ENCODE measurements around the gene RETREG1.

The RETREG1 gene

DNA sequence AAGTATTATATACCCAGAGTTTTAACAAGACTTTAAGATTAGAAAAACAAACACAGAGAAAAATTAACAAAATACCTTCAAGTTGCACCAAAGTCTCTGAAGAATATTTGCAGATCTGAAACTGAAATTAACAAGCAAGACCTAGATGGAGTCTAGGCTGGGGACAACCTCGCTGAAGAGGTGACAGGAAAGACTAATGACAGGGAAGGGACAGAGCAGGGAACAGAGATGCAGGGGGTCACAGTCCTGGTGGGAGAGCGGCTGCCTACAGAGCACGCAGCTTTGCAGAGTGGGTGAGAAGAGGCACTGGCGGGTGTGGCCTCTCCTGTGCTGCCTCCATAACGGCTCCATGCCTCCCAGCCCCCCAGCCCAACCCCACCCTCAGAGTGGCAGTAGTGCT, 13.5 kb downstream of the RETREG1 start:
- Histone ChIP-seq H3K27me3 (ENCODE audit: insufficient read depth, low read length, poor library complexity, severe bottlenecking) (no peaks in the 10 kb centered on the region), H3K4me3 (ENCODE audit: low read length, poor library complexity, severe bottlenecking) (no peak overlapping the region), H3K4me2 (ENCODE audit: low read depth, low read length, poor library complexity, severe bottlenecking) (no peak overlapping the region), H3K9ac (ENCODE audit: low read depth, low read length, poor library complexity, severe bottlenecking) (no peak overlapping the region), H4K20me1 (ENCODE audit: insufficient read depth, low read length, poor library complexity, severe bottlenecking) (no peaks in the 10 kb centered on the region), H3K9me3 (ENCODE audit: insufficient read depth, low read depth, low read length) (no peaks in the 10 kb centered on the region), H3K9me2 (replicated peaks; ENCODE audit: low read depth, low read length) (no peaks in the 10 kb centered on the region), H3K36me3 (ENCODE audit: insufficient read depth, low read length) (no peaks in the 10 kb centered on the region), H3F3A (ENCODE audit: low read depth) (no peaks in the 10 kb centered on the region), H3K4me1 (ENCODE audit: insufficient read depth, low read length, poor library complexity, severe bottlenecking) (no peaks in the 10 kb centered on the region), H2AFZ (ENCODE audit: low read length) (no peak overlapping the region), H3K79me2 (ENCODE audit: insufficient read depth, low read length) (no peaks in the 10 kb centered on the region)
- no peak for TF ChIP-seq EZH2phosphoT487 (IDR thresholded peaks at IDR 0.05; ENCODE audit: borderline replicate concordance)
- TF ChIP-seq, protein P1, sequence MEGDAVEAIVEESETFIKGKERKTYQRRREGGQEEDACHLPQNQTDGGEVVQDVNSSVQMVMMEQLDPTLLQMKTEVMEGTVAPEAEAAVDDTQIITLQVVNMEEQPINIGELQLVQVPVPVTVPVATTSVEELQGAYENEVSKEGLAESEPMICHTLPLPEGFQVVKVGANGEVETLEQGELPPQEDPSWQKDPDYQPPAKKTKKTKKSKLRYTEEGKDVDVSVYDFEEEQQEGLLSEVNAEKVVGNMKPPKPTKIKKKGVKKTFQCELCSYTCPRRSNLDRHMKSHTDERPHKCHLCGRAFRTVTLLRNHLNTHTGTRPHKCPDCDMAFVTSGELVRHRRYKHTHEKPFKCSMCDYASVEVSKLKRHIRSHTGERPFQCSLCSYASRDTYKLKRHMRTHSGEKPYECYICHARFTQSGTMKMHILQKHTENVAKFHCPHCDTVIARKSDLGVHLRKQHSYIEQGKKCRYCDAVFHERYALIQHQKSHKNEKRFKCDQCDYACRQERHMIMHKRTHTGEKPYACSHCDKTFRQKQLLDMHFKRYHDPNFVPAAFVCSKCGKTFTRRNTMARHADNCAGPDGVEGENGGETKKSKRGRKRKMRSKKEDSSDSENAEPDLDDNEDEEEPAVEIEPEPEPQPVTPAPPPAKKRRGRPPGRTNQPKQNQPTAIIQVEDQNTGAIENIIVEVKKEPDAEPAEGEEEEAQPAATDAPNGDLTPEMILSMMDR (conservative IDR thresholded peaks at IDR 0.05; ENCODE audit: low read length) = no peak

DNA sequence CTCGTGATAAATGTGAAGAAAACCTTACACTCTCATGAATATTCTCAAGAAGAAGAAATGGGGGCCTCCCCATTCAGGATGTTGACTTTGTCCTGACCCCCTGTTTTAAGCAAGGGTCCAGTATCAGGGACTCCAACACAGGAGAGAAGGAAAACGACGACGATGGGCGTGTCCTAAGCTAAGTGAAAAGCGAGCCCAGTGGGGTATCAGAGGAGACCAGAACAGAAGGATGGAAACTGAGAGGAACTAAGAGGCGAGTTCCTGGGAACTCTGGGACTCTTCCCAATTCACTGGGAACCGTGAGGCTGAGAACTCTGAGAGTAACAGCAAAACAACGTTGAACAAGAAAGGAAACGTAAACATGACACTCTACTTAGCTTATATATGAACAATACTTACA, 14.6 kb downstream of the RETREG1 start:
- no peak overlapping the region for H3K4me3 ChIP-seq (ENCODE audit: low read length, poor library complexity, severe bottlenecking)
- no peaks in the 10 kb centered on the region for H3K9me3 ChIP-seq (ENCODE audit: insufficient read depth, low read depth, low read length)
- no peak overlapping the region for H3K4me2 ChIP-seq (ENCODE audit: low read depth, low read length, poor library complexity, severe bottlenecking)
- H3F3A ChIP-seq (ENCODE audit: low read depth) = no peaks in the 10 kb centered on the region
- H3K36me3 ChIP-seq (ENCODE audit: insufficient read depth, low read length) = no peaks in the 10 kb centered on the region
- H2AFZ ChIP-seq (ENCODE audit: low read length) = no peak overlapping the region
- H3K79me2 ChIP-seq (ENCODE audit: insufficient read depth, low read length) = no peaks in the 10 kb centered on the region
- no peaks in the 10 kb centered on the region for H3K4me1 ChIP-seq (ENCODE audit: insufficient read depth, low read length, poor library complexity, severe bottlenecking)
- H3K27me3 ChIP-seq (ENCODE audit: insufficient read depth, low read length, poor library complexity, severe bottlenecking) = no peaks in the 10 kb centered on the region
- TF ChIP-seq, protein P1 (conservative IDR thresholded peaks at IDR 0.05; ENCODE audit: low read length) = no peak
- no peak for TF ChIP-seq EZH2phosphoT487 (IDR thresholded peaks at IDR 0.05; ENCODE audit: borderline replicate concordance)
- no peaks in the 10 kb centered on the region for H4K20me1 ChIP-seq (ENCODE audit: insufficient read depth, low read length, poor library complexity, severe bottlenecking)
- H3K9me2 ChIP-seq (replicated peaks; ENCODE audit: low read depth, low read length) = no peaks in the 10 kb centered on the region
- H3K9ac ChIP-seq (ENCODE audit: low read depth, low read length, poor library complexity, severe bottlenecking) = no peak overlapping the region

DNA sequence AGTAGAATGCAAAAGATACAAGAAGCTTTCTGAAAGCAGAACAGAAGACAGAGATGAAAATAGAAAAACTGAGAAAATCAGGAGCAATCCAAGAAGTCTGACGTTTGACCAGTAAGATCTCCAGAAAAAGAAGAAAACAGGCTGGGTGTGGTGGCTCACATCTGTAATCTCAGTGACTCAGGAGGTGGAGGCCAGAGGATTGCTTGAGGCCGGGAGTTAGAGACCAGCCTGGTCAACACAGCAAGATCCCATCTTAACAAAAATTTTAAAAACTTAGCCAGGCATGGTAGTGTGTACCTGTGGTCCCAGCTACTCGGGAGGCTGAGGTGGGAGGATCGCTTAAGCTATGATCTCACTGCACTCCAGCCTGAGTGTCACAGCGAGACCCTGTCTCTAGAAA, 15.9 kb downstream of the RETREG1 start:
- Histone ChIP-seq H3K79me2 (ENCODE audit: insufficient read depth, low read length) (no peaks in the 10 kb centered on the region), H3K4me3 (ENCODE audit: low read length, poor library complexity, severe bottlenecking) (no peak overlapping the region), H3K36me3 (ENCODE audit: insufficient read depth, low read length) (no peaks in the 10 kb centered on the region), H3K27me3 (ENCODE audit: insufficient read depth, low read length, poor library complexity, severe bottlenecking) (no peaks in the 10 kb centered on the region), H4K20me1 (ENCODE audit: insufficient read depth, low read length, poor library complexity, severe bottlenecking) (no peaks in the 10 kb centered on the region), H3K4me2 (ENCODE audit: low read depth, low read length, poor library complexity, severe bottlenecking) (no peak overlapping the region), H3K9me2 (replicated peaks; ENCODE audit: low read depth, low read length) (no peaks in the 10 kb centered on the region), H3F3A (ENCODE audit: low read depth) (no peaks in the 10 kb centered on the region), H3K9ac (ENCODE audit: low read depth, low read length, poor library complexity, severe bottlenecking) (no peak overlapping the region), H2AFZ (ENCODE audit: low read length) (no peak overlapping the region), H3K4me1 (ENCODE audit: insufficient read depth, low read length, poor library complexity, severe bottlenecking) (no peaks in the 10 kb centered on the region), H3K9me3 (ENCODE audit: insufficient read depth, low read depth, low read length) (no peaks in the 10 kb centered on the region)
- TF ChIP-seq, protein P1 (conservative IDR thresholded peaks at IDR 0.05; ENCODE audit: low read length) = no peak
- TF ChIP-seq EZH2phosphoT487 (IDR thresholded peaks at IDR 0.05; ENCODE audit: borderline replicate concordance) = no peak
